ENCODE data around the gene RARRES1.

Gene RARRES1

DNA sequence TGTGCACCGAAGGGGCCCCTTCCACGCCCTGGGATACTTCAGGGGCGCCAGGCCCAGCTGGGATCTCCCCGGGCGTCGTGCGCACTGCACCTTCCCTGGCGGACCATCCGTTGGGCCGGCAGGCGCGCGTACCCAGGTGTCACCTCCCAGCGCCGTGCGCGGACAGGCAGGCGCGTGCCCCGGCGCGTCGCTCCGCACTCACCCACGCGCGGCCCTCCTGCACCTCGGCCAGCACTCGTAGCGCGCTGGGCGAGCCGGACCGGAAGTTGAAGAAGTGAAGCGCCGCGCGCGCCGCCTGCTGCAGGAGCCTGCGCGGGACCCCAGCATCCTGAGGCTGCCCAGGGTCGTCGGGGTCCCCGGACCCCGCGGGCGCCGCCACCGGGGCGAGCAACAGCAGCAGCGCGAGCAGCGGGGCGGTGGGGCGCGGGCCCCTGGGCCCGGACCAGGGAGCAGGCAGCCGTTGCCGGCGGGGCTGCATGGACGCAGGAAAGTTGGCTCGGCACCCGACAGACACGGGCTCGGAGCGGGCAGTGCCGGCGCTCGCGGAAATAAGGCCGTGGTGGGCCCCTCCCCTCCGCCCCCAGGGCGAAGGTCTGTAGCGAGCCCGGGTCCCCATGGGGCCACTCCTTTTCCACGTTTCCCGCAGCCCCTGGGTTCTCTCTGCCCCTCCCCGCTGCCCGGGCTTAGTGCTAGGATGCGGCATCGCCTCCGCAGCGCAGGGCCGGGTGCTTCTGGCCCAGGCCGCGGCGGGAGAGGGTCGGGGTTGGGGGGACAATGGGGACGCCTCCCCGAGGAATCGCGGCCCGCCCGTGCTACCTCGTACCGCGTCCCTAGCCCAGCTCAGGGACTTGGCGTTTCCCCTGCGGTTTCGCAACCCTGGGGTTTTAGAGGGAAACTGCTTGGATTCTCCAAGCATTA lies at the start of gene RARRES1:
TSS of gene RARRES1 (minus strand) at position 520 of the 918 bp plus-strand sequence. CDS start at position 478, 42 bp downstream.
- DNase-seq (ENCODE audit: low read depth in 2 of 2), result peak in 1 of 2 experiments; percentile 34

GRCh38 chr3:158781849-158782248 lies 49.6 kb upstream of the RARRES1 start:
- no peak for DNase-seq (ENCODE audit: low read depth in 2 of 2)

DNA sequence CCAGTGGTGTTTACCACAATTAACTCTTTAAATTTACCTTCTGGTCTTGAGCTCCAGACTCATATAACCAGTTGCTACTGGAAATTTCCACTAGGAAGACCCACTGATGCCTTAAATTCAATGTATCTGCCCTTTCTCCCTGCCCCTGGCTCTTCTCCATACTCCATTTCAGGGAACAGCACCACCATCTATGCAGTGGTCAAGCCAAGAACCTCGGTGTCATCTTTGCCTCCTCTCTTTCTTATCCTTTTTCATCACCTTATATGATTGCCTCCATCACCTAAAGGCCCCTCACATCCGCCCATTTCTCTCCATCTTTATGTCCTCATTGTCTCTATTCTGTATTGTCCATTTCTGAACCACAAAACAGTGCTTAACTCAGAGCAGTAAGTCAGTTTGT lies 48.9 kb upstream of the RARRES1 start:
- no peak for DNase-seq (ENCODE audit: low read depth in 2 of 2)

DNA sequence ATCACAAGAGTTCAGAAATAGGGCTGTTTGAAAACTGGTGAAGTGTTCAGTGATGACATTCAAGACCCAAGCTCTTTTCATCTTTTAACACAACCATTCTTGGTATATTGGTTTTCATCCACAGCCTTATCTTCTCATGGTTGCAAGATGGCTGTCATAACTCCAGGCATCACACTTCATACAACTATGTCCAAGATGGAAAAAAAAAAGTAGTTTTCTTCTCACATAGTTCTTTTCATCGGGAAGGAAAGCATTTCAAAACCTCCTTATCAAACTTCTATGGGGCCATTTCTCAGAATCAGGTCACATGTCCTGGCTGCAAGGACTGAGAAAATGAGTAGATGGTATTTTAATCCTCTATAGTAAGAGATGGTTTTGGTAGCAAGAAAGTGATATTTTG lies 48.5 kb upstream of the RARRES1 start:
- DNase-seq (ENCODE audit: low read depth in 2 of 2), result no peak

DNA sequence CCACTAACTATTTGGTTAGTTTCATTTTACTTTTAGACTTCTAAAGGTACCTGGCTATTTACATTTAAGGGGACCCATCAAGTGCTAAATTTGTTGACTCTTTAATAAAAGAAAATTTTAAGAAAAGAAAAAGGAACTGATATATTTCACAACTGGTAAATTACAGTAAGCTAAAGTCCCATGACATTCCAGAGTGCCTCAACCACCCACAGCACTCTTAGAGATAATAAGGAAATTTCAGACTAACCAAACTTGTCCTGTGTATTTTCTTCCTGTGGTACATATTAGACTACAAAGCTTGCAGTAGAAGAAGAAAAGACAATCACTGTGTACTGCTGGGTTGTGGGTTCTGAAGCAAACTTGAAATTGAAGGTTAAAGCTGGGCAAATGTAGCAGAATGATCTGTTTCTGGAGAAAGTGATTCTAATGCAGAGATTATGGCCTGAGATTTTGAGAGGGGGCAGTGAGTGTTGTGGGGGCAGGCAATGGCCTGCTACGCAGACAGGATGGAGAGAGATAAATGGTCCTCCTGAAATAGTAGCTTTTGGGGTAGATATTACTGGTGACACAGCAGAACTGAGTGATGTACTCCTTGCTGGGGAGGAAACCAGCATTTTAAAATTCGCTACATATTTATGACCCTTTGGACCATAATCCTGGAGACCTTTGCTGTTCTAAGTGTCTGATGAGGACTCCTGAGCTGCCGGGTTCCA lies 45.1 kb upstream of the RARRES1 start:
- no peak for DNase-seq (ENCODE audit: low read depth in 2 of 2)

- no peak for DNase-seq (ENCODE audit: low read depth in 2 of 2)
Measured at GRCh38 chr3:158776531-158776930, 44.3 kb upstream of the RARRES1 start.

DNA sequence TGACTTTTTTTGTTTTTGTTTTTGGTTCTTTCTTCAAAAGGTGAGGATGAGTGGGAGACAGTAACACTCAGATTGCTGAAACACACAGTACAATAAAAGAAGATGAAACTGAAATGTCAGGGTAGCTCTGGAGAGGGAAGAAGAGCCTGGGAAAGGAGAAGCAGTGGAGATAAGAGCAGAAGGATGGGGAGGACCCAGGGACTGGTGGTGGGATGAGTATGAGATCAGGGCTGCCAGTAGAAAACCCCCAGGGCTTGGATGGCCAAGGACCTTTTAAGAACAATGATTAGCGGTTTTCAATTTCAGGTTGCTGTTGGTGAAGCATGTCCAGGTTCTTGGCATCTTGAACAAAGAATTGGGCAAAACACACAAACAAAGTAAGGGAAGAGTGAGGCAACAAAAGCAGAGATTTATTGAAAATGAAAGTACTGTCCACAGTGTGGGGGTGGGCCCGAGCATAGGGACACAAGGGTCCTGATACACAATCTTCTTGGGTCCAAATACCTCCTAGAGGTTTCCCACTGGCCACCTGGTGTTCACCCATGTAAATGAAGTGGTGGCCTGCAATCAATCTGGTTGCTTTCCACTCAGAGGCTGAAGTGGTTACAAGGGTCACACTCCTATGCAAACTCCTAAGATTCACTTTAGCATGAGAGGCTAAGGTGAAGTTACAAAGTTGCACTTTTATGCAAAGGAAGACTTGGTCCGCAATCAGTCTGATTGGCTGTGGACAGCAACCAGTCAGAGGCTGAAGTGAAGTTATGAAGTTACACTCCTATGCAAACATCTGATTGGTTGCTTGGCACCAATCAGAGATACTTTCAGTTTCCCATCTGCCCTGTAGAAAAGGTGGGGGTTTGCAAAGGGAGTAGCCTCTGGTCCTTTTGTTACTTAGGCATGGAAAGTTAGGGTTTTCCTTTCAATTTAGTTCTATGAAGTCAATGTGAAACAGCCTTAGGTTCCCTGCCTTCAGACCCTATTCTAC lies 43.5 kb upstream of the RARRES1 start:
- DNase-seq (ENCODE audit: low read depth in 2 of 2), result no peak

DNA sequence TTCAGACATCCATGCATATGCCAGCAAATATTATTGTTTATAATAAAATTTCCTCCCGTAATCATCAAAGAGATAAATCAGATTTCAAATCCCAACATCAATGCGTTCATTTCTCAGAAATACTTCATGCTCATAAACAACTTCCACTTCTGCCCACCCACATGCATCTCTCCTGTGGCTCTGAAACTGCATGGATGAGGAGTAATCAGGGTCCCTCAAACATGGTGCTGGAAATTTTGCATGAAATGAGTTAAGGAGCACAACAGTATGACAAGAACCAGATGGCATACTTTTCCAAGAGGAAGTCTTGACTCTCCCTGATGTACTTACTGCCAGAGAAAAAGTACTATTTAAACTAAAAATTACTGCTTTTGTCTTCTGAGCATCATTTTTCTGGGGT lies 42.7 kb upstream of the RARRES1 start:
- no peak for DNase-seq (ENCODE audit: low read depth in 2 of 2)

GRCh38 chr3:158773845-158774830 lies 41.9 kb upstream of the RARRES1 start:
- DNase-seq (ENCODE audit: low read depth in 2 of 2), result no peak

DNA sequence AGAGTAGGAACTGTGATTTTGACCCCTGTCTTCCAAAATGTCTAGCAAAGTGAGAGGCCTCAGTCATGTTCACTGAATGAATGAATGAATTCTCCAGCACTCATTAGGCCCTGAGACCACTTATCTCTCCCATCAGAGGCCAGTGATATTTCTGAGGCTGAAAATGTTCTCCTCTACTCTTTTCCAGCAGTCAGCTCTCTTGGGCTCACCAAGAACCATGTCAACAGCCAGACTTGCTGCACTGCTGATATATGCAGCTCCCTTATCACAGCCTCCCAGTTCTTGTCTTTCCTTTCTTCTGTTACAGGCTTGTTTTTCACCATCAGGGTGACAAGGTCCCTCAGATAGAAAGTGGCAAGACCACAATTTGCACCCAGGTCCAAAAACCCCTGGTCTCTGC lies 40.9 kb upstream of the RARRES1 start:
- no peak for DNase-seq (ENCODE audit: low read depth in 2 of 2)

- DNase-seq (ENCODE audit: low read depth in 2 of 2), result no peak
Measured at GRCh38 chr3:158771982-158772381, 39.7 kb upstream of the RARRES1 start.

GRCh38 chr3:158771577-158771976 lies 39.3 kb upstream of the RARRES1 start:
- DNase-seq (ENCODE audit: low read depth in 2 of 2), result no peak

GRCh38 chr3:158770741-158771350 lies 38.6 kb upstream of the RARRES1 start:
- DNase-seq (ENCODE audit: low read depth in 2 of 2), result no peak

GRCh38 chr3:158769952-158770740 lies 37.9 kb upstream of the RARRES1 start:
- no peak for DNase-seq (ENCODE audit: low read depth in 2 of 2)

GRCh38 chr3:158769549-158769948 lies 37.3 kb upstream of the RARRES1 start:
- no peak for DNase-seq (ENCODE audit: low read depth in 2 of 2)

DNA sequence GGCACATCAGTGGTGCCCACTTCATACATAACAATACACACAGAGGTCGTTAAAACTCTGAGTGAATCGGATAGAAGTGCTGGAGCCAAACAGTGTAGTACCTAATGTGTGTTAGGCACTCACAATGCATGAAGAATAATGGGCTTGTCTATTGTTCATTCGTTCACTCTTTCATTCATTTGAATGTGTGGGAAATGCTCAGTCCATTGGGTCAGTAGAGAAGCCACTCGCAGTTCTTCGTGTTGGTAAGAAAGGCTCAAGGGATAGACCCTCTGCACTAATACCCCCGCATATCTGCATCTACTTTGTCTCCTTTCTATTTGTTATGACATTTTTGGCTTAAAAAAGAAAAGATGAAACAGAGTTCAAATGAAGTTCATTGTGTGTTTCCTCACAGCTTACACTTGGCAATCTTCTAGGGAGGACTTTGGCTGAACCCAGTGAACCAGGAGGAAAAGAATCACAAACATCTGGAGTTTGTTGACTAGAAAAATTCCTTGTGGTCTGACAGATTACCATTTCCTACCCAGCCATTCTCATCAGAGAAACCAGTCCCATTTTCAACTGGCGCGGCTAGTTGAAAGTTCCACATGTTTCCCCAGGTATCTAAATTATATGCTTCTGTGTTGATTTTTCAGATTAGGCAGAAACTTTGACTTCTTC lies 36.8 kb upstream of the RARRES1 start:
- DNase-seq (ENCODE audit: low read depth in 2 of 2), result no peak

DNA sequence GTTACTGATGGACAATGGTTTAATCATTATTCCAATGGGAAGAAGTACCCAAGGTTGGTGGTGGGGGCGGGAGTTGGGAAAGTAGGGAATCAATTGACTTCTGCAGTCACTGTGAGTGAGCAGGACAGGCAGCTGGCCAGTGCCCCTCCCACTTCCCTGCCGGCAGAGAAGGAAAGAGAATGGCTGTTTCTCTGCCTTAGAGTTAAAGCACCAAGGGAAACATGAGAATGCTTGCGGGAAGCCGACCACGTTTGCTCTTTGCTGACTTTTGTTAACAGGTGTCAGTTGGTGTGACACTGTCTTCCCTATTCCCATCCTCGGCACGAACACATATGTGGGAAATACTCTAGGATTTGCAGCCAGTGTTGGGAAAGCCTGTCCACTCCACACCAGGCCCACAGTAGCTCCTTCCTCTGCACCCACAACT lies 36.1 kb upstream of the RARRES1 start:
- no peak for DNase-seq (ENCODE audit: low read depth in 2 of 2)

DNA sequence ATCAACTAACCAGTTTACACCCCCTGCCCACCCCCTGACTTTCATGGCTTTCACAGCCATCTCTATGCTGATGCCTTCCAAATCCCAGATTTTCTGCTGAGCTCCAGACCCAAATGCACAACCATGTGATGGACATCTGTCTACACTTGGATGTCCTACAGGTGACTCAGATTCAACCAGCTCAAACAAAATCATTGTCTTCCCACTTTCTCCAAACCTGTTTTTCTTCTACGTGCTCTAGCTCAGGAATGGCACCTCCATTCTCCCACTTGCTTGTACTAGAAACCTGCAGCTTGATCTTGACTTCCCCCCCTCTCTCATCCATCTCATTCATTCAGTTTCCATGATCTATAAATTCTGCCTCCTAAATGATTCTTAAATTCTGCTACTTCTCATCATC lies 34.1 kb upstream of the RARRES1 start:
- no peak for DNase-seq (ENCODE audit: low read depth in 2 of 2)
